Central memory CD4-positive, alpha-beta T cell (primary cell): ENCODE data around the gene KRTAP12-3.
"Not testable (repeated sequence)": the region's sequence is repeated elsewhere in the genome, so short reads cannot be mapped to it uniquely, and the experiment has no call there.

ENCODE experiments used
- DNase-seq: peaks from one replicate; pipeline ENCODE4 v3.0.0; 2022

Gene KRTAP12-3

GRCh38 chr21:44686000-44686781 is 28.5 kb downstream of the KRTAP12-3 start:
- no peak for DNase-seq

GRCh38 chr21:44686843-44687561 is 29.3 kb downstream of the KRTAP12-3 start:
- DNase-seq, result no peak

GRCh38 chr21:44687671-44688070 is 29.9 kb downstream of the KRTAP12-3 start:
- DNase-seq, result no peak

- DNase-seq, result not testable (repeated sequence)
These were observed 32.0 kb downstream of the KRTAP12-3 start for GRCh38 chr21:44689740-44690139.

GRCh38 chr21:44691686-44692085 is 34.0 kb downstream of the KRTAP12-3 start:
- DNase-seq, result no peak

GRCh38 chr21:44692798-44693512 is 35.2 kb downstream of the KRTAP12-3 start:
- DNase-seq, result no peak

GRCh38 chr21:44694776-44695175 is 37.0 kb downstream of the KRTAP12-3 start:
- no peak for DNase-seq

- no peak for DNase-seq
These were observed 37.5 kb downstream of the KRTAP12-3 start for GRCh38 chr21:44695184-44695583.

- no peak for DNase-seq
These were observed 37.9 kb downstream of the KRTAP12-3 start for GRCh38 chr21:44695641-44696040.

- no peak for DNase-seq
These were observed 38.8 kb downstream of the KRTAP12-3 start for GRCh38 chr21:44696572-44696971.

- DNase-seq, result not testable (repeated sequence)
These were observed 39.6 kb downstream of the KRTAP12-3 start, which contains the start of gene KRTAP10-12 for GRCh38 chr21:44697172-44697810. Gene KRTAP10-12, plus strand, starts transcription at chr21:44697172. Its CDS starts 30 bp downstream, at chr21:44697202.

- no peak for DNase-seq
These were observed 40.3 kb downstream of the KRTAP12-3 start for GRCh38 chr21:44697811-44698734.

- no peak for DNase-seq
These were observed 41.8 kb downstream of the KRTAP12-3 start for GRCh38 chr21:44699502-44700001.

- DNase-seq, result no peak
These were observed 42.6 kb downstream of the KRTAP12-3 start for GRCh38 chr21:44700101-44701022.

GRCh38 chr21:44701023-44701400 is 43.3 kb downstream of the KRTAP12-3 start:
- no peak for DNase-seq

- no peak for DNase-seq
These were observed 43.8 kb downstream of the KRTAP12-3 start for GRCh38 chr21:44701541-44701940.

- no peak for DNase-seq
These were observed 44.6 kb downstream of the KRTAP12-3 start for GRCh38 chr21:44702111-44702972.

- DNase-seq, result no peak
These were observed 45.4 kb downstream of the KRTAP12-3 start for GRCh38 chr21:44702973-44703730.
